Measurements from ENCODE around the gene UCP2. TPM values are rescaled to one million over a fixed set of nuclear protein-coding genes. Genes with fewer than 3 reads are reported as not detected.

UCP2 gene
- total and polyA plus RNA-seq, 10 of the 15 experiments (the other 5 are each of a cell fraction or from before 2014, with no cell fraction given) = 32.9 to 248 (median 154) TPM

DNA sequence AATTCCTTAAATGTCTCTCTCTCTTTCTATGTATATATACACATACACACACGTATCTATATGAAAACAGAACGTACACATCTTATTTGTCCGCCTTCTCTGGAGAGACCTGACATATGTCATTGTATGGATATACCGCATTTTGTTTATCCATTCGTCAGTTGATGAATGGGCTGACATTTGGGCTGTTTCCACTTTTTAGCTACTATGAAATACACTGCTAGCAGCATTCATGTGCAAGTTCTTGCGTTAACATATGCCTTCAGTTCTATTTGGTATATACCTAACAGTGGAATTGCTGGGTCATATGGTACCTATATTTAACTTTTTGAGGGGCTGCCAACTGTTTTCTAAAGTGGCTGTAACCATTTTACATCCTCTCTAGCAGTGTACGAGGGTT is 49.9 kb downstream of the UCP2 start:
- ATAC-seq = no peak

More for the DNA sequence above, 49.9 kb downstream of the UCP2 start:
- in situ Hi-C loops (cut with MboI) (no loop called here), intact Hi-C loops (cut with micrococcal nuclease; ENCODE audit: unreplicated experiment) (loop anchor here (5.0 kb wide), 1 partner anchor 305 kb away; no protein-coding TSS in a partner anchor)
- ChIA-PET RAD21 (ENCODE audit: unreplicated experiment) (interaction anchor here (0.8 kb wide), 1 partner anchor 270 kb away, joined by 3 read pairs; no protein-coding TSS in a partner anchor), CTCF (interaction anchor here (0.6 to 1.8 kb wide), 3 partner anchors 389 to 631 kb away, joined by 3 to 6 read pairs (median 3); no protein-coding TSS in a partner anchor), SMC1A (ENCODE audit: uncharacterized antibody, unreplicated experiment) (interaction anchor here (0.6 to 2.0 kb wide), 3 partner anchors 9 to 307 kb away, joined by 3 to 16 read pairs (median 3); no protein-coding TSS in a partner anchor), POLR2A (no interaction called here)
- H3K9ac ChIP-seq (ENCODE audit: control insufficient read depth, insufficient read depth, low read length) = no peak overlapping the region
- no peaks in the 10 kb centered on the region for H3K79me2 ChIP-seq (ENCODE audit: control insufficient read depth, insufficient read depth, low read length)
- H3K27me3 ChIP-seq (replicated peaks in 1 of 2; ENCODE audit: control insufficient read depth in 2 of 2, insufficient read depth in 2 of 2, low read length in 1 of 2) = no peaks in the 10 kb centered on the region
- H3K36me3 ChIP-seq (ENCODE audit: control insufficient read depth in 2 of 2, insufficient read depth in 2 of 2, low read length in 1 of 2) = peaks cover 4 to 15% of the 10 kb centered on the region in 2 experiments
- FAIRE-seq (no peak), DNase-seq (ENCODE audit: low read depth, low spot score) (no peak)
- no peaks in the 10 kb centered on the region for H3K9me3 ChIP-seq (replicated peaks; ENCODE audit: control insufficient read depth, insufficient read depth, low read length)
- no peak overlapping the region for H2AFZ ChIP-seq (ENCODE audit: control insufficient read depth, low read depth, low read length)
- no peak overlapping the region for H3K4me2 ChIP-seq (ENCODE audit: control insufficient read depth, insufficient read depth)
- no peak overlapping the region for H3K27ac ChIP-seq (ENCODE audit: control insufficient read depth, insufficient read depth)
- H3K4me1 ChIP-seq (ENCODE audit: control insufficient read depth, insufficient read depth, low read length) = no peaks in the 10 kb centered on the region
- WGBS (ENCODE audit: insufficient coverage, insufficient replicate concordance, low lambda C conversion rate, missing lambda C conversion rate) = 96% methylated on average over 7 of the region's 7 CpGs
- no peaks in the 10 kb centered on the region for H4K20me1 ChIP-seq (ENCODE audit: control insufficient read depth, insufficient read depth)
- TF ChIP-seq POLR2AphosphoS2 (IDR thresholded peaks at IDR 0.05; ENCODE audit: low read depth, low read length) = no peak
- no peak for TF ChIP-seq NFYA (IDR thresholded peaks at IDR 0.05; ENCODE audit: borderline replicate concordance, low read depth, low read length)
- TF ChIP-seq EED (IDR thresholded peaks at IDR 0.05; ENCODE audit: low read depth) = no peak
- TF ChIP-seq POU2F2 (IDR thresholded peaks at IDR 0.05; ENCODE audit: borderline replicate concordance, low read depth, low read length) = no peak
- TF ChIP-seq, protein P1, sequence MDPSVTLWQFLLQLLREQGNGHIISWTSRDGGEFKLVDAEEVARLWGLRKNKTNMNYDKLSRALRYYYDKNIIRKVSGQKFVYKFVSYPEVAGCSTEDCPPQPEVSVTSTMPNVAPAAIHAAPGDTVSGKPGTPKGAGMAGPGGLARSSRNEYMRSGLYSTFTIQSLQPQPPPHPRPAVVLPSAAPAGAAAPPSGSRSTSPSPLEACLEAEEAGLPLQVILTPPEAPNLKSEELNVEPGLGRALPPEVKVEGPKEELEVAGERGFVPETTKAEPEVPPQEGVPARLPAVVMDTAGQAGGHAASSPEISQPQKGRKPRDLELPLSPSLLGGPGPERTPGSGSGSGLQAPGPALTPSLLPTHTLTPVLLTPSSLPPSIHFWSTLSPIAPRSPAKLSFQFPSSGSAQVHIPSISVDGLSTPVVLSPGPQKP (IDR thresholded peaks at IDR 0.05; ENCODE audit: low read depth, low read length) = no peak
- no peak for TF ChIP-seq SRF (IDR thresholded peaks at IDR 0.05; ENCODE audit: low read depth in 2 of 2, low read length in 2 of 2)
- TF ChIP-seq JUNB (IDR thresholded peaks at IDR 0.05) = no peak
- no peak for TF ChIP-seq WRNIP1 (IDR thresholded peaks at IDR 0.05; ENCODE audit: borderline replicate concordance, low read depth, low read length)
- no peak for TF ChIP-seq FOXK2 (IDR thresholded peaks at IDR 0.05)
- no peak for TF ChIP-seq ESRRA (IDR thresholded peaks at IDR 0.05; ENCODE audit: low read length)
- TF ChIP-seq, protein P2, sequence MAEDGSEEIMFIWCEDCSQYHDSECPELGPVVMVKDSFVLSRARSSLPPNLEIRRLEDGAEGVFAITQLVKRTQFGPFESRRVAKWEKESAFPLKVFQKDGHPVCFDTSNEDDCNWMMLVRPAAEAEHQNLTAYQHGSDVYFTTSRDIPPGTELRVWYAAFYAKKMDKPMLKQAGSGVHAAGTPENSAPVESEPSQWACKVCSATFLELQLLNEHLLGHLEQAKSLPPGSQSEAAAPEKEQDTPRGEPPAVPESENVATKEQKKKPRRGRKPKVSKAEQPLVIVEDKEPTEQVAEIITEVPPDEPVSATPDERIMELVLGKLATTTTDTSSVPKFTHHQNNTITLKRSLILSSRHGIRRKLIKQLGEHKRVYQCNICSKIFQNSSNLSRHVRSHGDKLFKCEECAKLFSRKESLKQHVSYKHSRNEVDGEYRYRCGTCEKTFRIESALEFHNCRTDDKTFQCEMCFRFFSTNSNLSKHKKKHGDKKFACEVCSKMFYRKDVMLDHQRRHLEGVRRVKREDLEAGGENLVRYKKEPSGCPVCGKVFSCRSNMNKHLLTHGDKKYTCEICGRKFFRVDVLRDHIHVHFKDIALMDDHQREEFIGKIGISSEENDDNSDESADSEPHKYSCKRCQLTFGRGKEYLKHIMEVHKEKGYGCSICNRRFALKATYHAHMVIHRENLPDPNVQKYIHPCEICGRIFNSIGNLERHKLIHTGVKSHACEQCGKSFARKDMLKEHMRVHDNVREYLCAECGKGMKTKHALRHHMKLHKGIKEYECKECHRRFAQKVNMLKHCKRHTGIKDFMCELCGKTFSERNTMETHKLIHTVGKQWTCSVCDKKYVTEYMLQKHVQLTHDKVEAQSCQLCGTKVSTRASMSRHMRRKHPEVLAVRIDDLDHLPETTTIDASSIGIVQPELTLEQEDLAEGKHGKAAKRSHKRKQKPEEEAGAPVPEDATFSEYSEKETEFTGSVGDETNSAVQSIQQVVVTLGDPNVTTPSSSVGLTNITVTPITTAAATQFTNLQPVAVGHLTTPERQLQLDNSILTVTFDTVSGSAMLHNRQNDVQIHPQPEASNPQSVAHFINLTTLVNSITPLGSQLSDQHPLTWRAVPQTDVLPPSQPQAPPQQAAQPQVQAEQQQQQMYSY (CRISPR knock-in tag; IDR thresholded peaks at IDR 0.05) = no peak
- no peak for TF ChIP-seq YBX1 (IDR thresholded peaks at IDR 0.05)
- TF ChIP-seq, protein P3, sequence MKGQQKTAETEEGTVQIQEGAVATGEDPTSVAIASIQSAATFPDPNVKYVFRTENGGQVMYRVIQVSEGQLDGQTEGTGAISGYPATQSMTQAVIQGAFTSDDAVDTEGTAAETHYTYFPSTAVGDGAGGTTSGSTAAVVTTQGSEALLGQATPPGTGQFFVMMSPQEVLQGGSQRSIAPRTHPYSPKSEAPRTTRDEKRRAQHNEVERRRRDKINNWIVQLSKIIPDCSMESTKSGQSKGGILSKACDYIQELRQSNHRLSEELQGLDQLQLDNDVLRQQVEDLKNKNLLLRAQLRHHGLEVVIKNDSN (IDR thresholded peaks at IDR 0.05; ENCODE audit: borderline replicate concordance, extremely low read length, insufficient read depth, low read depth, low read length) = no peak
- no peak for TF ChIP-seq EP300 (IDR thresholded peaks at IDR 0.05; ENCODE audit: borderline replicate concordance in 1 of 2, control insufficient read depth in 1 of 2, low read depth in 2 of 2, low read length in 2 of 2)
- no peak for TF ChIP-seq MTA2 (IDR thresholded peaks at IDR 0.05; ENCODE audit: low read depth)
- TF ChIP-seq HCFC1 (IDR thresholded peaks at IDR 0.05; ENCODE audit: low read length) = no peak
- TF ChIP-seq, protein P4, sequence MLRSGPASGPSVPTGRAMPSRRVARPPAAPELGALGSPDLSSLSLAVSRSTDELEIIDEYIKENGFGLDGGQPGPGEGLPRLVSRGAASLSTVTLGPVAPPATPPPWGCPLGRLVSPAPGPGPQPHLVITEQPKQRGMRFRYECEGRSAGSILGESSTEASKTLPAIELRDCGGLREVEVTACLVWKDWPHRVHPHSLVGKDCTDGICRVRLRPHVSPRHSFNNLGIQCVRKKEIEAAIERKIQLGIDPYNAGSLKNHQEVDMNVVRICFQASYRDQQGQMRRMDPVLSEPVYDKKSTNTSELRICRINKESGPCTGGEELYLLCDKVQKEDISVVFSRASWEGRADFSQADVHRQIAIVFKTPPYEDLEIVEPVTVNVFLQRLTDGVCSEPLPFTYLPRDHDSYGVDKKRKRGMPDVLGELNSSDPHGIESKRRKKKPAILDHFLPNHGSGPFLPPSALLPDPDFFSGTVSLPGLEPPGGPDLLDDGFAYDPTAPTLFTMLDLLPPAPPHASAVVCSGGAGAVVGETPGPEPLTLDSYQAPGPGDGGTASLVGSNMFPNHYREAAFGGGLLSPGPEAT (IDR thresholded peaks at IDR 0.05; ENCODE audit: low read depth) = no peak
- no TSS peak for BruUV-seq (replicated peaks)
- H3K4me3 ChIP-seq = no peak overlapping the region

All from GM12878 (cell line).